K562 (cell line): ENCODE results near the gene RIMS3. TPM values are rescaled to one million over a fixed set of nuclear protein-coding genes. Genes with fewer than 3 reads are reported as not detected.

Source experiments
- ATAC-seq: fragments of 200-7000 bp; cut with Tn5 transposase; 3 replicates; pipeline ENCODE4 v1.9.1; 2020; ENCODE audit warnings: moderate library complexity
- BruUV-seq: library from RNA; stranded (reverse); fragments of 400-500 nt; replicated peaks from 2 replicates; lab custom pipeline; 2021; lab: Mats Ljungman, UMichigan
- CTCF ChIA-PET: fragments of 300-600 bp; formaldehyde crosslinking; extraction: SDS; loops from one replicate; lab custom pipeline; 2021; ENCODE audit warnings: low intra/inter-chr PET ratio; lab: Yijun Ruan, JAX
- POLR2A ChIA-PET: fragments of 300-600, 350-650 bp; sonication (Branson Sonifier 250); formaldehyde crosslinking; extraction: SDS; loops from one replicate; lab custom pipeline; 2021; ENCODE audit warnings: antibody characterized with exemption, inconsistent platforms; lab: Yijun Ruan, JAX
- DNase-seq, 4 experiments: peaks; one replicate each; pipeline versions ENCODE4 v3.0.0 to v3.0.0-alpha.2; 2011 to 2018; ENCODE audit warnings: low spot score in 3 of 4, mixed read lengths in 3 of 4; ENCODE audit errors: extremely low read depth in 1 of 4
- FAIRE-seq: peaks from 2 replicates; lab custom pipeline; 2011; peaks lifted over from hg19 to GRCh38; lab: Jason Lieb, UNC
- H2AFZ ChIP-seq: 2 replicates; pipeline ENCODE4 v1.6.0; 2011; ENCODE audit warnings: low read depth, low read length, control low read depth, inconsistent platforms
- H3K27ac ChIP-seq: fragments of 200-600 bp; 3 replicates; pipeline ENCODE4 v1.8.0; 2011; ENCODE audit warnings: low read depth, mild to moderate bottlenecking, control low read depth, inconsistent platforms, low read length, moderate library complexity, mixed read lengths; ENCODE audit errors: extremely low read depth
- H3K27me3 ChIP-seq, 2 experiments: fragments of 300-600 bp in 1 of 2; 2 replicates in 1 of 2; 3 replicates in 1 of 2; pipeline versions ENCODE4 v1.6.0 to v1.8.0; 2011; ENCODE audit warnings: inconsistent platforms in 2 of 2, low read length in 2 of 2, mild to moderate bottlenecking in 1 of 2, mixed read lengths in 1 of 2, moderate library complexity in 1 of 2; ENCODE audit not compliant: control insufficient read depth in 2 of 2, insufficient read depth in 2 of 2
- H3K36me3 ChIP-seq: fragments of 300-600 bp; 3 replicates; pipeline ENCODE4 v1.8.0; 2011; ENCODE audit warnings: mild to moderate bottlenecking, low read length, inconsistent platforms; ENCODE audit not compliant: control insufficient read depth, insufficient read depth
- H3K4me1 ChIP-seq, 2 experiments: fragments of 200-600 bp in 1 of 2; replicated peaks in 1 of 2; 2 replicates in 1 of 2; 3 replicates in 1 of 2; pipeline versions ENCODE4 v1.5.1 to v1.8.0; 2011; ENCODE audit warnings: inconsistent platforms in 2 of 2, low read length in 2 of 2, mild to moderate bottlenecking in 1 of 2, mixed read lengths in 1 of 2, moderate library complexity in 1 of 2; ENCODE audit not compliant: control insufficient read depth in 2 of 2, insufficient read depth in 2 of 2
- H3K4me2 ChIP-seq: 2 replicates; pipeline ENCODE4 v1.6.1; 2011; ENCODE audit warnings: low read length, control low read depth, inconsistent platforms, mixed read lengths; ENCODE audit not compliant: insufficient read depth
- H3K4me3 ChIP-seq: fragments of 200-600 bp; sonication (generic), shearing (Covaris generic); 2 replicates; pipeline ENCODE4 v1.5.1; 2016; ENCODE audit warnings: control low read depth, inconsistent platforms
- H3K79me2 ChIP-seq: fragments of 200-600 bp; 3 replicates; pipeline ENCODE4 v1.8.0; 2011; ENCODE audit warnings: low read length, inconsistent platforms; ENCODE audit not compliant: control insufficient read depth, insufficient read depth
- H3K9ac ChIP-seq, 2 experiments: 2 replicates each; pipeline versions ENCODE4 v1.6.0 to v1.6.1; 2011; ENCODE audit warnings: low read depth in 2 of 2, low read length in 2 of 2, control low read depth in 1 of 2, inconsistent platforms in 1 of 2, mild to moderate bottlenecking in 1 of 2, mixed read lengths in 1 of 2; ENCODE audit not compliant: insufficient read depth in 1 of 2
- H3K9me1 ChIP-seq: one replicate; pipeline ENCODE4 v1.6.0; 2011; ENCODE audit warnings: inconsistent platforms, mild to moderate bottlenecking, low read length, moderate library complexity; ENCODE audit not compliant: control insufficient read depth, insufficient read depth
- H3K9me3 ChIP-seq: replicated peaks from 2 replicates; pipeline ENCODE4 v1.5.1; 2011; ENCODE audit warnings: low read depth, low read length, inconsistent platforms; ENCODE audit not compliant: control insufficient read depth, insufficient read depth
- H4K20me1 ChIP-seq: replicated peaks from 2 replicates; pipeline ENCODE4 v1.6.1; 2011; ENCODE audit warnings: low read length, inconsistent platforms, mixed read lengths; ENCODE audit not compliant: control insufficient read depth, insufficient read depth
- BDP1 ChIP-seq: IDR thresholded peaks from 3 replicates; pipeline ENCODE4 v1.6.1; 2011; ENCODE audit not compliant: insufficient read length, insufficient read depth
- CREB3 ChIP-seq: fragments of 450-650 bp; conservative IDR thresholded peaks from 2 replicates; pipeline ENCODE4 v1.6.1; 2016; ENCODE audit warnings: missing genetic modification characterization, low read depth, mild to moderate bottlenecking, missing compliant biosample characterization, moderate library complexity
- MED1 ChIP-seq: sonication (generic); formaldehyde crosslinking; IDR thresholded peaks from 2 replicates; pipeline ENCODE4 v1.8.1; 2023; ENCODE audit warnings: missing genetic modification reagents, borderline replicate concordance
- MLLT1 ChIP-seq, 2 experiments: fragments of 450-650 bp; IDR thresholded peaks; 2 replicates each; pipeline ENCODE4 v1.6.1; 2016
- NFYB ChIP-seq: IDR thresholded peaks from 2 replicates; pipeline ENCODE4 v1.6.1; 2011; ENCODE audit warnings: mild to moderate bottlenecking, moderate library complexity; ENCODE audit not compliant: insufficient read length; ENCODE audit errors: extremely low read depth
- ZBTB9 ChIP-seq: fragments of 450-650 bp; formaldehyde crosslinking; IDR thresholded peaks from 2 replicates; pipeline ENCODE4 v1.4.0; 2020; ENCODE audit warnings: mild to moderate bottlenecking, moderate library complexity
- ZNF445 ChIP-seq: fragments of 250-450 bp; sonication (Bioruptor Pico); IDR thresholded peaks from 2 replicates; pipeline ENCODE4 v1.4.0; 2020; ENCODE audit warnings: low read depth, mild to moderate bottlenecking, moderate library complexity
- WGBS: fragments of 100-300 bp; shearing (Covaris generic); methylation state at CpG from one replicate; pipeline ENCODE4 v1.1.6; 2016; ENCODE audit warnings: low coverage, mixed read lengths; ENCODE audit not compliant: insufficient coverage; ENCODE audit errors: missing lambda C conversion rate; 5-methylcytosine and 5-hydroxymethylcytosine counted together
- in situ Hi-C: fragments of 300-500 bp; cut with MboI; formaldehyde crosslinking; loops from 4 replicates; pipeline ENCODE4 v1.15.0; 2018; ENCODE audit warnings: inconsistent platforms, mixed read lengths
- intact Hi-C: fragments of 100-400 bp; cut with micrococcal nuclease; formaldehyde crosslinking; loops from 2 replicates; pipeline ENCODE4 v1.14.2; 2022
- polyA plus RNA-seq, 8 experiments: library from polyadenylated mRNA; depleted of rRNA in 4 of 8; stranded (reverse) in 5 of 8; unstranded in 3 of 8; fragments of >200 nt; fragmentation: Nextera tagmentation in 2 of 8; fragmentation: Illumina TruSeq in 1 of 8; extraction: Ambion mirVana in 2 of 8; extraction: Trizol in 1 of 8; gene quantifications; 2 replicates each; pipeline versions ENCODE4 v1.2.1 to v1.2.3, GENCODE V29; 2011 to 2014; ENCODE audit warnings: inconsistent platforms in 1 of 8, missing spikeins in 1 of 8
- total RNA-seq, 7 experiments: library from RNA; depleted of rRNA in 6 of 7; stranded (reverse); fragments of >200 nt in 6 of 7; fragmentation: Illumina TruSeq in 2 of 7; extraction: Trizol in 2 of 7; gene quantifications; 2 replicates each; pipeline versions ENCODE4 v1.2.1 to v1.2.3, GENCODE V29; 2011 to 2021; ENCODE audit warnings: low replicate concordance in 1 of 7

The RIMS3 gene
- total and polyA plus RNA-seq, 9 of the 15 experiments (the other 6 are each of a cell fraction or from before 2014, with no cell fraction given): 0.06 to 1.2 (median 0.59) TPM

GRCh38 chr1:40679165-40679953 is 13.9 kb upstream of the RIMS3 start:
- Histone ChIP-seq H3K9ac (no peak overlapping the region), H3K9me3 (no peaks in the 10 kb centered on the region), H3K4me3 (no peak overlapping the region), H3K4me1 (peaks cover 3 to 6% of the 10 kb centered on the region in 2 experiments; a peak in 2 of 5 replicates), H3K27me3 (no peaks in the 10 kb centered on the region), H3K27ac (no peak overlapping the region), H2AFZ (no peak overlapping the region), H3K9me1 (no peaks in the 10 kb centered on the region), H3K36me3 (no peaks in the 10 kb centered on the region), H4K20me1 (no peaks in the 10 kb centered on the region), H3K4me2 (no peak overlapping the region), H3K79me2 (no peaks in the 10 kb centered on the region)
- DNase-seq (no peak), FAIRE-seq (no peak), ATAC-seq (no peak)
- CTCF ChIA-PET: no interaction called here
- TF ChIP-seq NFYB (peak; percentile 29), MED1 (CRISPR knock-in tag) (no peak)
- WGBS: 39% methylated on average over 2 of the region's 2 CpGs
- intact Hi-C loops: no loop called here
- in situ Hi-C loops: no loop called here
- no TSS peak for BruUV-seq
- POLR2A ChIA-PET: interaction anchor here (0.8 to 3.6 kb wide), 2 partner anchors 11 to 20 kb away, joined by 4 to 27 read pairs; partner anchors contain the start of gene NFYC

DNA sequence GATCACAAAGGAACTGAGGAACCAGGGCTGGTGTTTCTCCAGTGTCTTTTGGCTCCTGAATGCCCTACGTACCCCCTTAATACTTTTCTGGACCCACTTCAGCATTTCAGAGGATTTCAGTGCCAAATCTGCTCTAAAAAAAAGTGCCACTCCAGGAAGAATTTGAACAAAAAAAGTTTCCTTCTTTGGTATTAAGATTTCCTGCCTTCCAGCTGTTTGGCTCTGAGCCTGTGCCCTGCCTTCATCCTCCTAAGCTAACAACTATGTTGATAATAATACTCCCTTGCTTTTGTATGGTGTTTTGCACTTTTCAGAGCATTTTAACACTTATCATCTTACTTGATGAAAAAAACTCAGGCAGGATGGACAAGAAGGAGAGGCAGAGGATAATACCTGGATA is 11.0 kb upstream of the RIMS3 start:
- Histone ChIP-seq H3K27me3 (peaks cover 0 to 5% of the 10 kb centered on the region in 2 experiments; a peak in 1 of 5 replicates), H4K20me1 (no peaks in the 10 kb centered on the region), H3K4me1 (no peaks in the 10 kb centered on the region), H3K27ac (no peak overlapping the region), H3K4me2 (no peak overlapping the region), H3K36me3 (no peaks in the 10 kb centered on the region), H3K4me3 (no peak overlapping the region), H2AFZ (no peak overlapping the region), H3K9me1 (no peaks in the 10 kb centered on the region), H3K79me2 (no peaks in the 10 kb centered on the region), H3K9me3 (no peaks in the 10 kb centered on the region), H3K9ac (no peak overlapping the region)
- intact Hi-C loops (no loop called here), in situ Hi-C loops (no loop called here)
- FAIRE-seq (no peak), ATAC-seq (no peak), DNase-seq (no peak)
- POLR2A ChIA-PET: interaction anchor here (0.6 to 4.4 kb wide), 3 partner anchors 14 to 24 kb away, joined by 5 to 28 read pairs (median 27); partner anchors contain the start of gene NFYC
- CTCF ChIA-PET: interaction anchor here (0.8 kb wide), 1 partner anchor 85 kb away, joined by 3 read pairs; no protein-coding TSS in a partner anchor
- no TSS peak for BruUV-seq
- 0% methylated on average over 1 of the region's 1 CpG for WGBS
- TF ChIP-seq ZBTB9 (CRISPR knock-in tag): no peak
- TF ChIP-seq CREB3 (tag): no peak
- no peak for TF ChIP-seq MLLT1 (IDR thresholded peaks at IDR 0.05)
- TF ChIP-seq BDP1: no peak
- TF ChIP-seq ZNF445 (CRISPR knock-in tag): no peak
